Measurements from ENCODE around the gene AKAP13.

- TF ChIP-seq USF1 (IDR thresholded peaks at IDR 0.05) (no peak), ZBTB7A (IDR thresholded peaks at IDR 0.05; ENCODE audit: low read depth) (no peak), YY1 (IDR thresholded peaks at IDR 0.05; ENCODE audit: low read depth) (no peak), TEAD4 (IDR thresholded peaks at IDR 0.05) (no peak), EP300 (IDR thresholded peaks at IDR 0.05; ENCODE audit: borderline replicate concordance) (no peak), EGR1 (IDR thresholded peaks at IDR 0.05) (no peak)
Observed at GRCh38 chr15:85563328-85563727, 182.9 kb downstream of the AKAP13 start.
